Stimulated activated CD8-positive, alpha-beta memory T cell treated with anti-CD3 and anti-CD28 coated beads, Interleukin-7, amount 100 ng/mL, for 48 hours (primary cell): ENCODE results near the gene SLC1A2.

ENCODE experiments used
- DNase-seq, 2 donors: peaks; one replicate each; pipeline ENCODE4 v3.0.0-alpha.2; 2020; ENCODE audit warnings: low read depth in 1 of 2; ENCODE audit errors: extremely low read depth in 1 of 2

The SLC1A2 gene

GRCh38 chr11:35305670-35306382 is 113.5 kb downstream of the SLC1A2 start:
- DNase-seq: no peak

DNA sequence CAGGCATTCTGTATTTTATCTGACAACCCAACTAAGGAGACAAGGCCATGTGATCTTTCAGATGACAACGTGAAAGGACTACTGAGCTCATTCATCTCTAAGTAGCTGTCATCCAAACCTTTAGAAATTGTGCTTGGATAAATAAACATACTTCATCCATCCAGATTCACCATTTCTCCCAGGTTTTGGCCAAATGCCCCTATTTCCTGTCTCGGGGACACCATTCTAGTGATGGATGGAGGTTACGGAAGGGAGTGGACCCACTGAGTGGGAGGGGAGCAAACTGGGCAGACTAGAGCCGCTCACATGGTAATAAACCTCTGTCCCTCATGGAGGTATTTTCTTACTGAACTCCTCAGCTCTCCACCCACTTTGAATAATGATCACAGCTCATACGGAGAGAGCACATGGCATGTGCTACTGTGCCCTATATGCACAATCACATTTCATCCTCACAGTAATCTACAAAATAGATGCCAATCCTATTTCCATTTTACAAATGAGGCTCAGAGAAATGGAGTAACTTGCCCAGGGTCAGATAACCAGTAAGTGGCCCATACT is 114.4 kb downstream of the SLC1A2 start:
- no peak for DNase-seq

- DNase-seq: no peak
Observed at GRCh38 chr11:35304386-35304775, 115.0 kb downstream of the SLC1A2 start.

- no peak for DNase-seq
Observed at GRCh38 chr11:35303596-35304385, 115.6 kb downstream of the SLC1A2 start.

DNA sequence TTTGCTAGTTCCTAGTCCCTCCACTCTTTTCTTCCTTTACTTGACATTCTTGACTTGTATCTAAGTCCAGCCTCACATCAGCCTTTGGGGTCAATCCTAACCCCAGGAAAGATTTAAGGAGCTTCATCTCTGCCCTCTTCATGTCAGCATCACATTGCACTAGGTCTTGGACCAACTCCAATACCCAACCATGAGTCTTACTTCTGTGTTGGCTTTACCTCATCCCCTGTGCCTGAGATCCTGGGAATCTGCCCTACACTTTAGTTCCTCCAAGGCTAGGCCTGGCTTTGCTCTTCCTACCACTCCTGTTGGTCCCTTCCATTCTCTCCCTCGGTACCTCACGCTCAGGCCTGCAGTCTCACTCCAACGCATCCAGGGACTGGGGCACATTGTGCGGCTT is 117.0 kb downstream of the SLC1A2 start:
- DNase-seq: no peak

GRCh38 chr11:35298369-35298768 is 121.0 kb downstream of the SLC1A2 start:
- DNase-seq: no peak

DNA sequence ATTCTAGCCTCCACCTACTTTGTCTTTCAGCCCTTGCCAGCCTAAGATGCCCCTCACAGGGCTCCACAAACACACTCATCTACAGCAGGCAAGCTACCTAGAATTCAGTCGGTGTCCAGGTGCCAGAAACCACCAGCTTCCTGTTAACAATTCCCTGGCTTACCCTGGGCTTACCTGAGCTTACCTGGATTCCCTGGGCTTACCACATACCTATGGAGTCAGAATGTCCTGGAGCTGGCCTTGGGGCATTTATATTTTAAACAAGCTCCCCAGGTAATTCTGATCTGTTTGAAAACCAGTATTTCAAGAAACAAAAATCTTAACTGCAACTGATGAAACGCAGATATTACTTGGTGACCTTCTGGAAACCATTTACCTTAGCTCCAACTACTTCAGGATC is 123.6 kb downstream of the SLC1A2 start:
- no peak for DNase-seq

GRCh38 chr11:35293699-35294098 is 125.7 kb downstream of the SLC1A2 start:
- DNase-seq: no peak

DNA sequence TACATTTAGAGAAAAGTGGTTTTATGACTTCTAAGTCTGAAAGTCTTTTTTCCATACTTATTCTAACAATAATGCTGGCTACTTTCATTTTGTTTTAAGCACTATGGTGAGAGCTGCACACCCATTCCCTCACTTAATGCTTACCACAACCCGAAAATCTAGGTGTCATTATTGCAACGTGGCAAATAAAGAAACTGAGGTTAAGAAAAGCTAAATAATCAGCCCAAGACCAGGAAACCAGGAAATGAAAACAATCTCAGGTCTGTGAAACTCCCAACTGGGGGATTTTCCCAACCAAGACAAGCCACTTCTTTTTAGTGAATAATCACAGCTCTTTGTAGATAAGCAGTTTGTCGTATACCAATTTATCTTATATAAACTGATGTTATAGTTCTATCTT is 126.3 kb downstream of the SLC1A2 start:
- DNase-seq: no peak

GRCh38 chr11:35292279-35292678 is 127.1 kb downstream of the SLC1A2 start:
- DNase-seq: no peak

DNA sequence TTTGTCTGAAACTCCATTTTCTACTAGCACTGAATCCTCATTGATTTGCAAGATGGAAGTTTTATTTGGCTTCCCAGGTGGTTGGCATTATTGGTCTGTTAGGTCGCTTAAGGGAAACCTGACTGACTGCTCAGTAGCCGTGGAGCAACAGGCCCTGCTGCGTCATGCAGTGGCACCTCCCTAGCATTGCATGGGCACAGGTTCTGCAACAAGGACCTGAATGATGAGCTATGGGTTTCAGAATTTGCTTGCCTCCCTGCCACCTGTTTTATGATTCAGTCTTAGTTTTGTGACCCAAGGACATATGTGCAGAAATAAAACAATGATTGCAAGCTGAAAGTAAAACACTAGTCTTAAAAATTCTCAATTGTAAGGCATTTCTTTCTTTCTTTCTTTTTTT is 128.5 kb downstream of the SLC1A2 start:
- DNase-seq: no peak

DNA sequence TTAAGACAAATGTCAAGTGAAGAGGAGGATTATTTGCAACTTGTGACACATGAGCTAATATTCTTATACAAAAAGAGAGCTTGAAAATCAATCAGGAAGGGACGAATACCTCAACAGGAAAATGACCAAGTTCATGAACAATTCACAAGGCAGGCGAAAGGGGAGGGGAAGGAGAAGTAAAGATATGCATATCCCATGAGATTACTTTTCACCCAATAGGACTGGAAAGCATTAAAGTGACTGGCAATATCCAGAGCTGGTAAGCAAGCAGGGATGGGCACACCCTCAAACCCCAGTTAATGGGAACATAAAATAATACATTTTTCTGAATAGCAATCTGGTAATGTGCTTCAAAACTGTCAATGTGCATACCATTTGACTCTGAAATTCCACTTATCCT is 129.5 kb downstream of the SLC1A2 start:
- no peak for DNase-seq

- no peak for DNase-seq
Observed at GRCh38 chr11:35288817-35289541, 130.4 kb downstream of the SLC1A2 start.

DNA sequence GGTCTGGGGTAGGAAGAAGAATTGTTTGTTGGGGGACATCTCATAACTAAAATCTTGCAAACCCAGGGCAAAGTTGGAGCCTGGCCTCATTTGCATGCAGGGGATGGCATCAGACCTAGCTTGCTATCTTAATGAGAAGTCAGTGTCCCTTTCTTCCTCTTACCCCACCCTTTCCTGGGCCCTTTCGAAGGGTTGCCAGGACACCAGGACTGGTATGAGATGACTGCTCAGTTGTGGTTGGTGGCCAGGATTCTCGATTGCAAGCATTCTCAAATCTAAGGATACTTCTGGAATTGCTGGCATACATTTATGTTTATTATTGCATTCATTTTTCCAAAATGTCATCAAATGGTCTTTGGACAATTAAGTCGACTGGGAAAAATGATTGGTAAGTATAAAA is 131.0 kb downstream of the SLC1A2 start:
- DNase-seq: no peak

DNA sequence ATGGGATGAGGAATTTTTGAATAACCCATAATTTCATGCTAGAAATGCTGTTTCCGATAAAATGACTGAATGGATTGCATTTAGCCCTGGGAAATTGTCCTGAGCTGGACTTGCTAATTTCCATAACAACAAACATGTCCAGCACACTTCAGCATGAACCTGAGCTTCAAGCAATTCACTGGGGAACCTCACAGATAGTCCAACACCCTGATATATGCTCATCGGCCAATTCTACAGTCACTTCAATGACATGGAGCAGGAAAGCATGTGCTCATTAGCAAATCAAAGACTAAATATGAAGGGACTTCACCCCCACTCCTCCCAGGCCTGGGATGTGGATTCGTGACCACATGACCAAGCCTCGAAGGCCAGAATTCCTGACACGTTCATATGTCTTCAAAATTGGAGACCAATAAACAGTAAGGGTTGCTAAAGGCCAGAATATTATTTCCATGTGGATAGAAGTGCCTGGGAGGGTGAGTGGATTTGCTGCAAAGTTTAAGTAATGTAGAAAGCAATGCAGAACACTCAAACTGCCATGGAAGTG is 131.9 kb downstream of the SLC1A2 start:
- no peak for DNase-seq

DNA sequence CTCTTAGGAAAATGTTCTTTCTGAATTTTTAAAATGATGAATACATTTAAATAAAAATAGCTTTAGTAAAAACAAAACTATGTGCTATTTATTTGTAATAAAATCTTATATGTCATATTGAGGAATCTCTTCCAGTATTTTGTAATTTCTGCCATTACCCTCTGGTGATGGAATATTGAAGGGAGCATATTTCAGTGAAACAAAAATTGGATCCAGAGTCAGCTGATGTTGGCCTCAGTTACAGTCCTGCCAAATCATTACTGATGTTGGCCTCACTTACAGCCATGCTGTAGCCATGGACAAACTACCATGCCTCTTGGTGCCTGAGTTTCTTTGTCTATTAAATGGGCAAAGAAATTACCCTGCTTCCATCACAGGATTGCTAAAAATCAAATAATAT is 133.2 kb downstream of the SLC1A2 start:
- DNase-seq: no peak

- no peak for DNase-seq
Observed at GRCh38 chr11:35285471-35285870, 133.9 kb downstream of the SLC1A2 start.

GRCh38 chr11:35282221-35282882 is 137.0 kb downstream of the SLC1A2 start:
- no peak for DNase-seq

GRCh38 chr11:35281169-35281688 is 138.1 kb downstream of the SLC1A2 start:
- DNase-seq: no peak

DNA sequence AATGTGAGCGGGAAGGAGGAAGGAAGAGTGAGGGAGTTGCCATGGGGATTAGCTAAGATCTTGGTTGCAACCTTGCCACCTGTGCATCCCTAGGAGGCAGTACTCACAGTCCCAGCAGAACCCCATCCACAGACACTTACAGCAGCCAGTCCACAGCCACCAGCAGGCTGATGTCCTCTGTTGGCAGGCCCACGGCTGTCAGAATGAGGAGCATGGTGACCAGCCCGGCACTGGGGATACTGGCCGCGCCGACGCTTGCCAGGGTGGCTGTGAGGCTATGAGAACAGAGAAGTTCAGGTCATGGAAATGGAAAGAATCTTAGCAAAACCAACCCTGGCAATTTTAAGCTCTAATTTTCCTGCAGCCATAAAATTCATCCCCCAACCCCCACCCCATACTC is 138.6 kb downstream of the SLC1A2 start:
- DNase-seq: no peak
